ENCODE data around the gene CYFIP2. TPM values are rescaled to one million over a fixed set of nuclear protein-coding genes. Genes with fewer than 3 reads are reported as not detected.

CYFIP2 gene
- polyA plus RNA-seq, 1 donor: 124 TPM

- DNase-seq: no peak
Observed at GRCh38 chr5:157356576-157356975, 90.7 kb downstream of the CYFIP2 start.

GRCh38 chr5:157357823-157358222 is 91.9 kb downstream of the CYFIP2 start:
- no peak for DNase-seq

GRCh38 chr5:157358871-157359270 is 92.9 kb downstream of the CYFIP2 start:
- DNase-seq: no peak

- no peak for DNase-seq
Observed at GRCh38 chr5:157359356-157360055, 93.6 kb downstream of the CYFIP2 start.

- DNase-seq: no peak
Observed at GRCh38 chr5:157362012-157362411, 96.1 kb downstream of the CYFIP2 start.

- no peak for DNase-seq
Observed at GRCh38 chr5:157362502-157362901, 96.6 kb downstream of the CYFIP2 start.

- no peak for DNase-seq
Observed at GRCh38 chr5:157362982-157363381, 97.1 kb downstream of the CYFIP2 start.

GRCh38 chr5:157365732-157366131 is 99.8 kb downstream of the CYFIP2 start:
- DNase-seq: no peak

- DNase-seq: no peak
Observed at GRCh38 chr5:157366741-157367674, 101.1 kb downstream of the CYFIP2 start.

GRCh38 chr5:157369507-157369906 is 103.6 kb downstream of the CYFIP2 start:
- no peak for DNase-seq

GRCh38 chr5:157370967-157371366 is 105.0 kb downstream of the CYFIP2 start:
- no peak for DNase-seq

GRCh38 chr5:157371655-157372471 is 105.9 kb downstream of the CYFIP2 start:
- no peak for DNase-seq

- no peak for DNase-seq
Observed at GRCh38 chr5:157372472-157372822, 106.5 kb downstream of the CYFIP2 start.

- no peak for DNase-seq
Observed at GRCh38 chr5:157378509-157378908, 112.6 kb downstream of the CYFIP2 start.

GRCh38 chr5:157379983-157380382 is 114.1 kb downstream of the CYFIP2 start:
- DNase-seq: no peak

- no peak for DNase-seq
Observed at GRCh38 chr5:157381746-157382145, 115.8 kb downstream of the CYFIP2 start.

GRCh38 chr5:157382996-157383800 is 117.3 kb downstream of the CYFIP2 start:
- DNase-seq: no peak

- DNase-seq: no peak
Observed at GRCh38 chr5:157384971-157385709, 119.2 kb downstream of the CYFIP2 start.

- no peak for DNase-seq
Observed at GRCh38 chr5:157387041-157387563, 121.2 kb downstream of the CYFIP2 start.

GRCh38 chr5:157387683-157388093 is 121.8 kb downstream of the CYFIP2 start:
- no peak for DNase-seq

Data from left kidney (tissue), 2 donors.